Renal pelvis (tissue), 4 donors: ENCODE results near the gene SIPA1L3. TPM values are rescaled to one million over a fixed set of nuclear protein-coding genes. Genes with fewer than 3 reads are reported as not detected.
"Not testable (repeated sequence)": the region's sequence is repeated elsewhere in the genome, so short reads cannot be mapped to it uniquely, and the experiment has no call there.

Experiments
- DNase-seq: peaks from one replicate; pipeline ENCODE4 v3.0.0-alpha.2; 2013
- polyA plus RNA-seq, 3 donors: library from polyadenylated mRNA; unstranded; fragments of 120-200 nt; gene quantifications; one replicate each; pipeline ENCODE4 v1.2.1, GENCODE V29; 2013; ENCODE audit not compliant: insufficient read length in 3 of 3

The SIPA1L3 gene
- polyA plus RNA-seq, 3 donors, result 25.4 to 40.3 (median 28.6) TPM

DNA sequence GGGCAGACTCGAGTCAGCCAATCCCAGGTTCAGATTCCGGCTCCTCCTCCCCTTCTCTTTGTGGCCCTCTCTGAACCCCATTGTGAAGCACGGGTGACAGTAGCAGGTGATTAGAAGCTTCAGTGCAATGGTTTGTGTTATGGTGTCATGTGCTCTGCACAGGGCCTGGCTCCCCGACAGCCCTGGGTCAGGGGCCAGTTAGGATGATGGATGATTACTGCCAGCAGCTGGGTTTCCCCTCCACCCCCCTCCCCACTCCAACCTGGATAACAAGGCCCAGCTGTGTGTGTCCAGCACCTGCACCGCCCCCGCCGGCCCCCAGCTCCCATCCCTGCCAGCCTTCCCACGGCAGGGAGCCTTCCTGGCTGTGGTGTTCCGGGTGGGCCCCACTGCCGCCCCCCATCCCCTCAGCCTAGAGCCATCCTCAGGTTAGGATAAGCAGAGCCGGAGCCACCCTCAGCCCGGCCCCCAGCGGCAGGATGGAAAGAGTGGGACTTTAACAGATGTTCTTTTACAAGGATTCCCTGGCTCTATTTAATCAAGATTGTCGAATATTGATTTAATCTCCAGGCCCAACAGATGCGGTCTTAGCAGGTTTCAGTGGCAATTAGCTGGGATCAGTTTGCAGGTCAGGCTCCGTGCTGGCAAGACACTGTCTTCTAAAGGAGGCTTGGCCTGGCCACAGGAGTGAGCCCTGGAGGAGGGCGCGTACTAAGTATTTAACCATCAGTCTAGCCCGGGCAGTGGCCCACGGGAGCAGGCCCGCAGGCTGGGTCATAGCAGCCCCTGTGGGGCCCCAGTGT lies 156.2 kb downstream of the SIPA1L3 start:
- peak; percentile 74 for DNase-seq

DNA sequence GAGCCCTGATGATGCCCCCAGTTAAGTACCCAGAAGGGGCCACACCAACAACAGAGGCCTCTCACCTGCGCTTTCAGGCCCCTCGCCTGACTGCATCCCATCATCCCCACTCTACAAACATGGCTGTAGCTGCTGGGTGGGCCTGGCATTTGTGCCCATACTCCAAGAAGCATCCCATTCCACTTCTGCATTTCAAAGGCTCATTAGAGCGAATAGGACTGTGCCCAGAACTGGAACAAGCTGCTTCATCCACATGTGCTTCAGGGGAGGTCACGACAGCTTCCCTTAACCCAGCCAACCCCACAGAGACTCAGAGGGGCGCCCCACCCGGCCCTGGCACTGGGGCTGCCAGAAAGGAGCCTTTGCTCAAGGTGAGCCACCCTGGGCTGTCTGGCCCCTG lies 156.9 kb downstream of the SIPA1L3 start:
- peak; percentile 45 for DNase-seq

DNA sequence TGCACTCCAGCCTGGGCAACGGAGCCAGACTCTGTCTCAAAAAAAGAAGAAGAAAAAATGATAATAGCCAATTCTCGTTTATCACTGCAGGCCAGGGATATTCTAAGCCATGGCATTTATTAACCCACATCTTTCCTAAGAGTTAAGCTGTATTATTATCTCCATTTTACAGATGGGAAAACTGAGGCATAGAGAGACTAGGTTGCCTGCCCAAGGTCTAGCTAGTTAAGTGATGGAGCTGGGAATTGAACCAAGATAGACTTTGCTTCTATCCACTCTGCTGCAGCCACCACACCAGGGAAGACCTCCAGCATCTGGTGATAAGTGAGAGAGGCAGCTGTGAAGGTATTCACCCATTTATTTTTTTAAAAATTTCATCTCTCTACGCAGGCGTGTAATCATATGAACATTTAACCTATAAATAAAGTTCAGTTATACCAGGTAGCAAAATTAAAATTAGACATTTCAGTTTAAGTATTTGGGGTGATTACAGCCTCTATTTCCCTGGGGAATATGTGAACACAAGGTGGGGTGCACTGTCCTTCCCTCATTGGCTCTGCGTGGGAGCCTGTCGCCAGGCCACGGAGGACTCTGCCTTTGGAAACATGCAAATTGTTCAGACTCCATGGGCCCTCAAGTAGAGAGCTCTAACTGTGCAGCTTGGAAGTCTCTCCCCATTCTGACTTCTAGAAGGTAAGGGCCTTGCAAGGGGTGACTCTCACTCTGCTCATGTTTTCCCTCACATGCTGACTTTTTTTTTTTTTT lies 157.8 kb downstream of the SIPA1L3 start:
- DNase-seq, result no peak

DNA sequence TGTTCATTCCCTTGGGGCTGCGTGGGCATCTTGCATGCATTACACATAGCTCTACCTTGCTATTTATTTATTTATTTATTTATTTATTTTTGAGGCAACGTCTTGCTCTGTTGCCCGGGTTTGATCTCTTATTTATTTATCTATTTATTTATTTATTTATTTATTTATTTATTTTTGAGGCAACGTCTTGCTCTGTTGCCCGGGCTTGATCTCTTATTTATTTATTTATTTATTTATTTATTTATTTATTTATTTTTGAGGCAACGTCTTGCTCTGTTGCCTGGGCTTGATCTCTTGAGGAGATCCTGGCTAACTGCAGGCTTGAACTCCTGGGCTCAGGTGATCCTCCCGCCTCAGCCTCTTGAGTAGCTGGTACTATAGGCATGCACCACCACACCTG lies 158.8 kb downstream of the SIPA1L3 start:
- not testable (repeated sequence) for DNase-seq

DNA sequence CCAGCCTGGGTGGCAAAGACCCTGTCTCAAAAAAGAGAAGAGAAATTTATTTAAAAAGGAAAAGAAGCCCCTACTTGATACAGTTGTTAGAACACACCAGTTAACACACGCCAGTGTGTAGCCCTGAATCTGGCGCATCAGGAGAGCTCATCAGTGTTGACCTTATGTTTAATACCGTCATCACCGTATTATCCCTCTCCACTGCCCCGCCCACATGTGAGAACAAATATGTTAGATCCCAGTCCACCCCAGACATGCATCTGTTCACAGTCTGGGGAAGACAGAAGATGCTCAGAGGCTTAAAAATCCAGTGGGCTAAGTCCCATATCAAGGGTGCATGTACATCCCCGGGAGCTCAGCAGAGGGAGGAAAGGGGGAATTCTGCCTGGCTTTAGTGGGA lies 161.8 kb downstream of the SIPA1L3 start:
- DNase-seq, result no peak

DNA sequence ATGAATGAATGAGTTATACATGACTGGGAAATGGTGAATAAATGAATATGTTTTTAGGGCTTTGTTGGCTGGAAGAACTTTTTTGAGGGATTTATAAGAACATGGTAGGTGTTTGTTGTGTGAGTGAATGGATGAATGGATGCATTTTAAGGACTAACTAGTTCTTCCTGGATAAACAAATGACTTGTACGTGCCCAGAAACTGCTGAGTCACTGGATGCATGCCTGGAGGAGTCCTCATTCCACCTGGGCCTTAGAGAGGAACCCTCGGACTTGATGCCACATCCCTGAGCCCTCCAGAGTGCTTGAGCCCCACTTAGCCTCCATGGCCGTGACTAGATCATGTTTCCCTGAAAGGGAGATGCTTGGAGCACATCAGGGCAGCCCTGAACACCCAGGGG lies 163.6 kb downstream of the SIPA1L3 start:
- DNase-seq, result no peak

DNA sequence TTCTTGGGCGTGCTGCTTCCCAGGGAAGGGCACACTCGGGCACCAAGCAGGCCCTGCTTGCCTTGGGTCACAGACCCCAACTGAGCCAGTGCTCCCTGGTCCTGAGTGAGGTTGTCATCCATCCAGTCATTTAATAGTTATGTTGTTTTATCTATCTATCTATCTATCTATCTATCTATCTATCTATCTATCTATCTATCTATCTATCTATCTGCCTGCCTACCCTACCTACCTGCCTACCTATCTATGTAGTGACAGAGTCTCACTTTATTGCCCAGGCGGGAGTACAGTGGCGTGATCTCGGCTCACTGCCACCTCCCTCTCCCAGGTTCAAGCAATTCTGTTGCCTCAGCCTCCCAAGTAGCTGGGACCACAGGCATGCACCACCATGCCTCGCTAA lies 164.0 kb downstream of the SIPA1L3 start:
- DNase-seq, result not testable (repeated sequence)

DNA sequence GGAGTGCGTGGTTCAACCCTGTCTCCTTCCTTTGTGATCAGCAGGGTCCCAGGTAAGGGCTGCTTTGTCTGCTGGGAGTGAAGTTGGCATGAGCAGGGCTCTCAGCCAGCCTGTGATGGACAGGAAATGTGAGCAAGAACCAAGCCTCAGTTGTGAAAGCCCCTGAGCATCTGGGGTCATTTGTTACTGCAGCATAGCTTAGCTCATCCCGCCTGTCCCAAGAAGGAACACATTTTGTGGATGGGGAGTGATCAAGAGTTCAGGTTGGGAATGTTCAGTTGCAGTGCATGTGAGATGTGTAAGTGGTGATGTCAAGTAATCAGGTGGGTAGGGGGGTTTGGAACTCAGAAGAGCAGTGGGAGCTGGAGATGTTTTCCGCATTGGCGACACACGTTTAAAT lies 164.6 kb downstream of the SIPA1L3 start:
- DNase-seq, result no peak

DNA sequence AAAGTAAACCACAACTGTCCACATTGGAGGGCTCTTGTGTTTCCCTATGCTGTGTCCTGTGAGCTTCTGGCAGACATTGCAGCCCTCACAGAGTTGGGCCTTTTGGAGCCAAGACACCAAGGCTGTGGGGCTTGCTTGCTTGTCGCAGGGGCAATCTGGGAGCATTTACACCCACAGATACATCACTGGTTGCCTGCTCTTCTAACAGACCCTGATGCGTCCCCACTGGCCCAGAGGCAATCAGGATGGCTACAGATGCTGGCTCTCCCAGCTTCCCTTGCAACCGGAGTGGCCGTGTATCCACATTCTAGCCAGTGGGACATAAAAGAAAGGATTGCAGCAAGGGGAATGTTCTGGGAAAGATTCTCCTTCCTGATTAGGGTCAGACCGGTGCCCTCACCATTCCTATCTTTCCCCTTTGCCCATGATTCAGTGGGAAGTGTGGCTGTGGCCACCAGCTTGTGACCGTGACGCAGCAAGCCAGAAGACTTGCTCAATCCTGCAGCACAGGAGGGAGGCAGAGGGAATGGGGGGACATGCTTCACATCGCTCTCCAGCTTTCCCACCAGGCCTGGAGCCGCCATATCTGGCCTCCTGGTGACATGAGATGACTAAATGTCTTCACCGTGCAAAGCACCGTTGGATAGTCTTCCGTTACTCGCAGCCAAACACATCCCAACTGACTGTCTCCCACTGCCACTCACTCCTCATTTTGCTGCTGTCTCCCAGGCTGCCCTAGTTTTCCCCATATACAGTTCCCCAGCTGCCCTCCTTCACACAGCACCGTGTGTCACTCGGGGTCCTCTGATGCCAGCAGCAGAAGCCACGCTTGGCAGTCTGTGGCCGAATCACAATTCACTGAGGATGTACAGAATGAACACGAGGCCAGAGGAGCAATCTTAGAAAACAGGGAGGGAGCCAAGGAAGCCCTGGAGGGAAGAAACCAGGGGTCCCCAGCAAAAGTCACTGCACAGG lies 166.1 kb downstream of the SIPA1L3 start:
- DNase-seq, result no peak

DNA sequence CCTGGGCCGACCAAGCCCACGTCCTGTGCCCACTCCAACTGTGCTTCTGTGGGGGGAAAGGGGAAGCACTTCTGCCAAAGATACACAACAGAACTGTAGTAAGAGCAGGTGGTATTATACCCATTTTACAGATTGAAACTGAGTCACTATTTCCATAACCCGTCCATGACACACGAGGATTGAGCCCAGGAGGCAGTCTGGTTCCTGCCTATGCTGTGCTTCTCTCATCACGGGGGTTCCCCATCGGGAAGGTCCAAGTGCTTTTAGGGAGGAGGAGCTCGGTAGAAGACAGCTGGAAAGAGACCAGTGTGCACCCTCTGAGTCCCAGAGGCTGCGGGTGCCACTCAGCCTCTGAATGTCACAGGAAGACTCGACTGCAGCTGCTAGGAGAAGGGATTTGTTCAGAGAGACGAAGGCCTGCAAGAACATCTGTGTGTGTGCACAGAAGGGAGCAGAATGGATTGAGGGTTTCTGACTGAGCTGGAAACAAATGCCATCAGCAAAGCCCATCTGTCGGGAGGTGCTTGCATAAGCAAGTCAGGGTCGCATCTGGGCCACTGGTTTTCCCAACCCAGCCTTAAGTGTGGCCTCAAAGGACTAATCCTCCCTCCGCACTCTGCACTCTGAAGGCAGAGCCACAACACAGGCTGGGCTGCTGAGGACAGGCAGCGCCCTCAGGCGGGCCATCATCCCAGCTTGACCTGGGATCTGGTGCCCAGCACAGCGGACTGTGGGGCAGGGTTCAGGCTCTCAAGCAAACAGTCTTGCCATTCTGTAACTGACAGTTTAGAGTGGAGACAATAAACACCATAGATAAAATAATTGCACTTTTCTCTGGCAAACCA lies 167.1 kb downstream of the SIPA1L3 start:
- DNase-seq, result no peak

DNA sequence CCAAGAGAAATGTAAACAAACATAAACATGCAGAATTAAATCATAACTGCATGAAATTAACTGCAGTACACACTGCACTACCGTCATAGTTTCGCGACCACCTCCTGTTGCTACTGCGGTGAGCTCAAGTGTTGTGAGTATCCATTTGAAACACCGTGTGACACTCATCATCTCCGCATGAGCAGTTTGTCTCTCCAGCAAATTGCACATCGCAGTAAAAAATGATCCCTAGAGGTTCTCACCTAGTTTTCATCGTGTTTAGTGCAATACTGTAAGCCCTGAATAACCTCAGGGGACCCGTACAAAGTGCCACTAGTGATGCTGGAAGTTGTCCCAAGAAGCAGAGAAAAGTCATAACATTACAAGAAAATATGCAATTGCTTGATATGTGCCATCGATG lies 169.3 kb downstream of the SIPA1L3 start:
- peak; percentile 49 for DNase-seq

DNA sequence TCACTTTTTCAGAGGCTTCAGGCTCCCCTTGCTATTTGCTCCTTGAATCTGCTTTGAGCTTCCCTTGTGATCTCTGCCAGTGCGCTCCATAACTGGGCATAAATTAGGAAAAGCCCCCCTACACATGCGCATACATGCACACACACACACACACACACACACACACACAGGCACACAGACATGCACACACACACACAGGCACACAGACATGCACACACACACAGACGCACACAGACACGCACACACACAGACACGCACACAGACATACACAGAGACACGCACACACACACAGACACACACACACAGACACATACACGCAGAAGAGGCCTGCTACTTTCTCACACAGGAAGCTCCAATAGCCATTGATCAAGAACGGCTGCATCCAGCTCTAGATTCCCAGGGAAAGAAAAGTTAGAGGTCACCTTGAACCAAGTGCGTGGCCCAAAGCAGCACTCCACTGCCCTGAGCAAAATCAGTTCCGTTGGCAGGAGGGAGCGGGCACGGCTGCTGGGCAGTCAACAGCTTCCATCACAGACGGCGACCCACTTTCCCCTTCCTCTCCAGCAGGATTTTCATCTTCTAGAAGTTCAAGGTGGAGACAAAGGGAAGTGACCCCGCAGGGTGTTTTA lies 171.4 kb downstream of the SIPA1L3 start:
- DNase-seq, result no peak

DNA sequence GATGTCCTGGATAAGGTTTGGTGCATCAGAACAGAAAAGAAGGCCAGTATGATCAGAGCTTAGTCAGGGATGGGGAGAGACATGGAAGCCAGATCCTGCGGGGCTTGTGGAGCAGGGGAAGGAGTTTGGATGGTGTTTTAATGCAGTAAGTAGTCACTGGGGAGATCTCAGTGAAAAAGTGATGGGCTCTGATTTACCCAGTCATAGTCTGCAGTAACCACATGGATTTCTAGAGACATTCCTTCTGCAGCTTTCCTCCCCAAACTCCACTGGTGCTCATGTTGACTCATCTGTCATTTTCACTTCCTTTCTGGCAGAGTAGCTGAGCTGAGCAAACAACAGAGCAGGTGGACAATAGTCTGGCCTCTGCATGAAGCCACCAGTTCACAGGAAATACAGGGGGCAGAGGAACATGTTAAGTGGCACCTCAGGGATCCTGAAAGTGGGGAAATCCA lies 172.9 kb downstream of the SIPA1L3 start:
- no peak for DNase-seq

DNA sequence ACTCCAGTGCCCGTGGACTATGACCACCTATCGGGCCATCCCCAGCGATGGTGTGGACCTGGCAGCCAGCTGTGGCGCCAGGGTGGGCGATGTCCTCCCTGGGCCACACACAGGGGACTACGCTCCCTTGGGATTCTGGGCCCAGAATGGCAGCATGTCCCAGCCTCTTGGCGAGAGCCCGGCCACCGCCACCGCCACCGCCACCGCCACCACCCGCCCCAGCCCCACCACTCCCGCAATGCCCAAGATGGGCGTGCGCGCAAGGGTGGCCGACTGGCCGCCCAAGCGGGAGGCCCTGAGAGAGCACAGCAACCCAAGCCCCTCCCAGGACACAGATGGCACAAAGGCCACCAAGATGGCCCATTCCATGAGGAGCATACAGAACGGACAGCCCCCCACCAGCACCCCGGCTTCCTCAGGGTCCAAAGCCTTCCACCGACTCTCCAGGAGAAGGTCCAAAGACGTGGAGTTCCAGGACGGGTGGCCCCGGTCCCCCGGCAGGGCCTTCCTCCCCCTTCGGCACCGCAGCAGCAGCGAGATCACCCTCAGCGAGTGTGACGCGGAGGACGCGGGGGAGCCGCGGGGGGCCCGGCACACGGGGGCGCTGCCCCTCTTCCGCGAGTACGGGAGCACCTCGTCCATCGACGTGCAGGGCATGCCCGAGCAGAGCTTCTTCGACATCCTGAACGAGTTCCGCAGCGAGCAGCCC lies 174.7 kb downstream of the SIPA1L3 start:
- DNase-seq, result no peak

DNA sequence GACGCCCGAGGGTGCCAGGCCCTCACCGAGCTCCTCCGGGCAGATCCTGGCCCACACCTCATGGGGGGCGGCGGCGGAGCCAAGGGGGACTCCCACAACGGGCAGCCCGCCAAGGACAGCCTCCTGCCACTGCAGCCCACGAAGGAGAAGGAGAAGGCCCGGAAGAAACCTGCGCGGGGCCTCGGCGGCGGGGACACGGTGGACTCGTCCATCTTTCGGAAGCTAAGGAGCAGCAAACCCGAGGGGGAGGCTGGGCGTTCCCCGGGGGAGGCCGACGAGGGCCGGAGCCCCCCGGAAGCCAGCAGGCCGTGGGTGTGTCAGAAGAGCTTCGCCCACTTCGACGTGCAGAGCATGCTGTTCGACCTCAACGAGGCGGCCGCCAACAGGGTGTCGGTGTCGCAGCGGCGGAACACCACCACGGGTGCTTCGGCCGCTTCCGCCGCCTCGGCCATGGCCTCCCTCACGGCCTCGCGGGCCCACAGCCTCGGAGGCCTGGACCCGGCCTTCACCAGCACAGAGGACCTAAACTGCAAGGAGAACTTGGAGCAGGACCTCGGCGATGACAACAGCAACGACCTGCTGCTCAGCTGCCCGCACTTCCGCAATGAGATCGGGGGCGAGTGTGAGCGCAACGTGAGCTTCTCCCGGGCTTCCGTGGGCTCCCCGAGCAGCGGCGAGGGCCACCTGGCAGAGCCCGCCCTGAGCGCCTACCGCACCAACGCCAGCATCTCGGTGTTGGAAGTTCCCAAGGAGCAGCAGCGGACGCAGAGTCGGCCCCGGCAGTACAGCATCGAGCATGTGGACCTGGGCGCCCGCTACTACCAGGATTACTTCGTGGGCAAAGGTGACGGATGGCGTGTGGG lies 175.5 kb downstream of the SIPA1L3 start:
- no peak for DNase-seq

DNA sequence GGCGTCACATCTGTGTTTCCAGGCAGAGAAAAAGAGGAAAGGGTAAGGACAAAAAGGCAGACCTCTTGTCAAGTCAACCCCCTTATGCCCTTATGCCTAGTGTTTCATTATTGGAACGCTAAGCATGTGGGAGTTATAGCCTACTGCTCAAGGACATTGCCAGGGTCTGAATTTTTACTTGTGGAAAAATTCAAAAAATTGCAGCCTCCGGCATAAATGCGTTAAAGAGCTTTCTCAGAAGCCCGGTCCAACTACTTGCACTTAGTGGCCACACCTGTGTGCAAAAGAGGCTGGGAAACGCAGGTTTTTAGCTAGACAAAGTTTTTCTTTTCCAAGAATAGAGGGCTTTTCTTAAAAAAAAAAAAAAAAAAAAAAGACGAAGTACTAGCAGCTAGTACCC lies 177.2 kb downstream of the SIPA1L3 start:
- no peak for DNase-seq

DNA sequence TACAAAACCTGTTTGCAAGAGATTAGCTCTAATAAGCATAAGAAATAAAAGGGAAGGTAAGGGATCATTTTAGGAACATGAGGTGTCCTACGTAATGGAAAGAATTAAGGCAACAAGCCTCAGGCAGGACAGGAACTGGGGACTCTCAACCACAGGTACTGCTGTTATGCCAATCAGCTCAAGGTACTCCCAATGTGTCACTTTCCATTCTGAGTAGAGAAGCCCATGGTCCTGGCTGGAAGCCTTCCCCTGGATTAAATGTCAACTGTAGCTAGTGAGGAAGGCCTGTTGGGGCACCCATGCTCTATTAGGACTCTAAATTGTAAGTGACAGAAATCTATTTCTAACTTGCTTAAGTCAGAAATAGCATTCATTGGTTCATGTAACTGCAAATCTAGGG lies 182.4 kb downstream of the SIPA1L3 start:
- no peak for DNase-seq

DNA sequence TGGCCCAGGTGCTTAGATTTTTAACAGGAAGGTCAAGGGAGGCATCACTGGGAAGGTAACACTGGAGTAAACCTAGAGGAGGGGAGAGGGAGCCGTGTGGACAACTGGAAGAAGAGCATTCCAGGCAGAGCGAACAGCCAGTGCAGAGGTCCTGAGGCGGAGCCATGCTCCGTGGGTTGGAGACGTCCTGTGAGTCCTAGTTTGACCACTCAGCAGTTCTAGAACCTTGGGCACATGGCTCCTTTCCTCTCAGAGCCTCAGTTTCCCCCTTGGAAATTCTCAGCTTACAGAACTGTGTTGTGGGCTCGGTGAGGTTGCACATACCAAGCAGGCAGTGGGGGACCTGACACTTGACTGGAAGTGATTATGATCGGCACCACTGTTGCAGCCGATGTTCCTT lies 186.1 kb downstream of the SIPA1L3 start:
- DNase-seq, result no peak

DNA sequence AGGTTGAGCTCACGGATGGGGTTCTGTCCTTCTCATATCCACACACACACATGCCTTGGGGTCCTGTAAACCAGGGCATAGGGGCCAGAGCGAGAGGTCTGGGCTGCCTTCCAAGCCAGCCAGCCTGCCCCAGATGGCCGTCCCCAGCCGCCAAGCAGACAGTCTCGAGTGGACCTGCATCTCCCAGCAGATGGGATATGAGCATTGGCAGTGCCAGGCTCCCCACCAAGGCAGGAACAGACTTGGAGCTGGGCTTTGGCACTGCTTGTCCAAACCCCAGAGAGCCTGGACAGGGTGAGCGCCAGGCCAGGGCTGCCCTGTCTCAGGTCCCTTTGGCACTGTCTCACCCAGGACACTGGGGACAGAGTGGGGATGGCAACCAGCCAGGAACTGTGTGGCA lies 186.6 kb downstream of the SIPA1L3 start:
- DNase-seq, result no peak
